GM18508 (cell line): ENCODE data around the gene GABRD.
"Not testable (repeated sequence)": the region's sequence is repeated elsewhere in the genome, so short reads cannot be mapped to it uniquely, and the experiment has no call there.

Experiments used
- ATAC-seq: cut with Tn5 transposase; IDR thresholded peaks from one replicate; pipeline ENCODE4 v1.9.1; 2021; ENCODE audit warnings: moderate number of reproducible peaks; ENCODE audit not compliant: insufficient read depth, unreplicated experiment

Gene GABRD

GRCh38 chr1:2019172-2019543, at the start of gene GABRD:
GABRD (plus strand) TSS chr1:2019345; CDS start chr1:2019424, 79 bp downstream.
- no peak for ATAC-seq

- no peak for ATAC-seq
Observed at GRCh38 chr1:1969505-1969900, 49.6 kb upstream of the GABRD start.

GRCh38 chr1:1969953-1970716, 49.0 kb upstream of the GABRD start:
- ATAC-seq = no peak

- ATAC-seq = no peak
Observed at GRCh38 chr1:1971017-1971416, 48.1 kb upstream of the GABRD start.

- no peak for ATAC-seq
Observed at GRCh38 chr1:1971688-1972087, 47.5 kb upstream of the GABRD start.

GRCh38 chr1:1972976-1973715, 46.0 kb upstream of the GABRD start:
- ATAC-seq = no peak

GRCh38 chr1:1973716-1974642, 45.2 kb upstream of the GABRD start:
- ATAC-seq = no peak

GRCh38 chr1:1974834-1975233, 44.3 kb upstream of the GABRD start:
- ATAC-seq = no peak

GRCh38 chr1:1975535-1975934, 43.6 kb upstream of the GABRD start:
- no peak for ATAC-seq

GRCh38 chr1:1976031-1976430, 43.1 kb upstream of the GABRD start:
- no peak for ATAC-seq

GRCh38 chr1:1978108-1978507, 41.0 kb upstream of the GABRD start:
- no peak for ATAC-seq

- ATAC-seq = not testable (repeated sequence)
Observed at GRCh38 chr1:1978690-1979481, 40.3 kb upstream of the GABRD start.

GRCh38 chr1:1979482-1980165, 39.5 kb upstream of the GABRD start:
- no peak for ATAC-seq

- ATAC-seq = no peak
Observed at GRCh38 chr1:1980467-1981141, 38.5 kb upstream of the GABRD start.

GRCh38 chr1:1981142-1981500, 38.0 kb upstream of the GABRD start:
- ATAC-seq = no peak

GRCh38 chr1:1981631-1982327, 37.4 kb upstream of the GABRD start:
- not testable (repeated sequence) for ATAC-seq

GRCh38 chr1:1982379-1983232, 36.5 kb upstream of the GABRD start:
- no peak for ATAC-seq
